GM12873 (cell line): ENCODE data around the gene USP37.
A peak's percentile ranks its signal among the peaks of the same experiment; 100 is the strongest.

Experiments
- TF ChIP-seq, protein P1 (sequence below): IDR thresholded peaks from 2 replicates; pipeline ENCODE4 v1.5.1; 2012; ENCODE audit warnings: low read depth, mild to moderate bottlenecking, moderate library complexity, low read length, control low read depth; ENCODE audit not compliant: insufficient read depth; ENCODE audit errors: missing control alignments

USP37 gene

DNA sequence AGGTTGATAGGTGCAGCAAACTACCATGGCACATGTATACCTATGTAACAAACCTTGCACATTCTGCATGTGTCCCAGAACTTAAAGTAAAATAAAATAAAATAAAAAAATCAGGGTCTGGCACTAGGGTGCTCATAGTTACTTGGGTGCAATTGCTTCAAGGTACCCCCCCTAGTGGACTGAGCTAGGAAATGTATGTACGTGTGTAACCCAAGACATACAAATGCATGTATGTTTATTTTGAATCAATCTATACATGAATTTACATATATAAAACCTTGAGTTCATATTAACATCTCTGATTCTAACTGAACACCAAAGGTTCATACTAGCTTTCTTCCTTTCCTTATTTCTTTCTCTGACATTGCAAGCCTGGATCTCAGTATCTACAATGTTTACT lies 51.5 kb downstream of the USP37 start:
- TF ChIP-seq, protein P1, sequence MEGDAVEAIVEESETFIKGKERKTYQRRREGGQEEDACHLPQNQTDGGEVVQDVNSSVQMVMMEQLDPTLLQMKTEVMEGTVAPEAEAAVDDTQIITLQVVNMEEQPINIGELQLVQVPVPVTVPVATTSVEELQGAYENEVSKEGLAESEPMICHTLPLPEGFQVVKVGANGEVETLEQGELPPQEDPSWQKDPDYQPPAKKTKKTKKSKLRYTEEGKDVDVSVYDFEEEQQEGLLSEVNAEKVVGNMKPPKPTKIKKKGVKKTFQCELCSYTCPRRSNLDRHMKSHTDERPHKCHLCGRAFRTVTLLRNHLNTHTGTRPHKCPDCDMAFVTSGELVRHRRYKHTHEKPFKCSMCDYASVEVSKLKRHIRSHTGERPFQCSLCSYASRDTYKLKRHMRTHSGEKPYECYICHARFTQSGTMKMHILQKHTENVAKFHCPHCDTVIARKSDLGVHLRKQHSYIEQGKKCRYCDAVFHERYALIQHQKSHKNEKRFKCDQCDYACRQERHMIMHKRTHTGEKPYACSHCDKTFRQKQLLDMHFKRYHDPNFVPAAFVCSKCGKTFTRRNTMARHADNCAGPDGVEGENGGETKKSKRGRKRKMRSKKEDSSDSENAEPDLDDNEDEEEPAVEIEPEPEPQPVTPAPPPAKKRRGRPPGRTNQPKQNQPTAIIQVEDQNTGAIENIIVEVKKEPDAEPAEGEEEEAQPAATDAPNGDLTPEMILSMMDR: peak; percentile 54

DNA sequence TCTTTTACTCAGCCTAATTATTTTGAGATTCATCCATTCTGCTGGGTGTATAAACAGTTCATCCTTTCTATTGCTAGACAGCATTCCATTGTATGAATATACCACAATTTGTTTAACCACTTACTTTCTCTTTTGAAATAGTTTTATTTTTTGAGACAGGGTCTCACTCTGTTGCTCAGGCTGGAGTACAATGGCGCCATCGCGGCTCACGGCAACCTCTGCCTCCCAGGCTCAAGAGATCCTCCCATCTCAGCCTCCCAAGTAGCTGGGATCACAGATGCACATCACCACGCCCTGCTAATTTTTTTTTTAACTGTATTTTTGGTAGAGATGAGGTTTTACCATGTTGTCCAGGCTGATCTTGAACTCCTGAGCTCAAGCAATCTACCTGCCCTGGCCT lies 54.5 kb downstream of the USP37 start:
- TF ChIP-seq, protein P1: no peak

DNA sequence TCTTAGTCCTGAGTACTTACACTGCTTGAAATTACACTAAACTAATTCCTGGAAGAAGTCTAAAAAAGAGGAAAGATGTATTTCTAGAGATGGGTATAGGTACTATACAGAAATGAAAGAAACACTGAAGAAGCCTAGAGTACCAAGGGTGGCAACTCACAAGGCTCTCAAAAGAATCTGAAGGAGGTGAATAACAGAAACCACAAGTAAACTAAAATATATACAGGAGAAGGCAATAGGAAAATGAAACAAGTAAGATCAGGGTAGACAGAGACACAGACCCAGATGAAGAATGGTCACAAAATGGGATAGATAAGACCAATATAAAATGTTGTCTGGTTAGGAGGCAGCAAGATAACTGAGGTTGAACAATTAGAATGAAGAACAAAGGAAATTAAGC lies 59.9 kb downstream of the USP37 start:
- TF ChIP-seq, protein P1: no peak

DNA sequence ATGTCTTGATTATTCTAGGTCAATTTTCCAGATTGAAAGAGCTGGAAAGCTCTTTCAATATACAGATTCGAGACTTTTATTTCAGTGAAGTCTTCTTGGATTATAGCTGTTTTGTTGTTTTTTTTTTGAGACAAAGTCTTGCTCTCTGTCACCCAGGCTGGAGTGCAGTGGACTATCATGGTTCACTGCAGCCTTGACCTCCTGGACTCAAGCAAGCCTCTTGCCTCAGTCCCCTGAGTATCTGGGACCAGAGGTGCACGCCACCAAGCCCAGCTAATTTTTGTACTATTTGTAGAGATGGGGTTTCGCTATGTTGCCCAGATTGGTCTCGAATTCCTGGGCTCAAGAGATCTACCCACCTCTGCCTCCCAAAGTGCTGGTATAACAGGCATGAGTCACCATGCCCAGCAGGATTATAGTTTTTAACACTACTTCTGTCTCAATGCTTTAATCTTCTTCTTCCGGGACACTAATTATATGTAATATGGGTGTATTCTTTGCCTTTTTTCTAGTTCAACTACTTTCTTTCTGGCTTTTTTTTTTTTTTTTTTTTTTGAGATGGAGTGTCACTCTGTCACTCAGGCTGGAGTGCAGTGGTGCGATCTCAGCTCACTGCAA lies 62.3 kb downstream of the USP37 start:
- TF ChIP-seq, protein P1: no peak

DNA sequence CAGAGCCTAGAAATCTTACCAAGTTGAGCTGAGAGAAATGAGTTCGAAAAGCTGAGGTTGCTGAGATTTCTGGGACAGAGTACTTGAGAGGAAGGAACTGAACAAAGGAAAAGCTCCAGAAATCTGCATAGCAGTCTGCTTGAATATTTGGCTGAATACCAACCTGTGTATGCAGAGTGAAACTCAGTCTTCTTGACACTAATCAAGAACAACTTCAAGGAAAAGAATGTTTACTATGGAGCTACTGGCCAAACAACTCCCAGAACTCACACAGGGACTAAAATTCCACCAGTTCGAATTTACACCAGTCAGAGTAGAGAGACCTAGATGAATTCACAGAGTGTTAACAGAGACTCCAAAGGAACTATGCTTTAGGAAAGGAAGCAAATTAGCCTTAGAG lies 66.5 kb downstream of the USP37 start:
- TF ChIP-seq, protein P1: no peak

DNA sequence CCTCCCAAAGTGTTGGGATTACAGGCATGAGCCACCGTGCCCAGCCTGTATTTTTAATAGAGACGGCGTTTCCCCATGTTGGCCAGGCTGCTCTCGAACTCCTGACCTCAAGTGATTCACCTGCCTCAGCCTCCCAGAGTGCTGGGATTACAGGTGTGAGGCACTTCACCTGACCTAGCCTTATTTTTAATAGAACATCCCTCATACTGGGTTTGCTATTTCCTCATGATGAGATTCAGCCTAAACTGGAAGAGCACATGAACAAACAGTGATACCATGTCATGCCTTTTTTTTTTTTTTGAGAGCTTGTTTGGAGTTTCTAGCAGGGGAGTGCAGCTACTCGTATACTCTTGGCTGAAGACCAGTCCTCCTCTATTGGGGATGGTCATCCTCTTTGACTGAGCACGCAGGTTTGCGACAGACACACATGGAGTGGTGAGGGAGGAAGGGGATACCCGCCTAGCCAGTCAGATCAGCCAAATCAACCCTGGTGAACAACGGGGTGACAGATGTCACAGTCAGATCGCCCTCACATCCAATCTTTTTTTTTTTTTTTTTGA lies 67.6 kb downstream of the USP37 start:
- TF ChIP-seq, protein P1: no peak

DNA sequence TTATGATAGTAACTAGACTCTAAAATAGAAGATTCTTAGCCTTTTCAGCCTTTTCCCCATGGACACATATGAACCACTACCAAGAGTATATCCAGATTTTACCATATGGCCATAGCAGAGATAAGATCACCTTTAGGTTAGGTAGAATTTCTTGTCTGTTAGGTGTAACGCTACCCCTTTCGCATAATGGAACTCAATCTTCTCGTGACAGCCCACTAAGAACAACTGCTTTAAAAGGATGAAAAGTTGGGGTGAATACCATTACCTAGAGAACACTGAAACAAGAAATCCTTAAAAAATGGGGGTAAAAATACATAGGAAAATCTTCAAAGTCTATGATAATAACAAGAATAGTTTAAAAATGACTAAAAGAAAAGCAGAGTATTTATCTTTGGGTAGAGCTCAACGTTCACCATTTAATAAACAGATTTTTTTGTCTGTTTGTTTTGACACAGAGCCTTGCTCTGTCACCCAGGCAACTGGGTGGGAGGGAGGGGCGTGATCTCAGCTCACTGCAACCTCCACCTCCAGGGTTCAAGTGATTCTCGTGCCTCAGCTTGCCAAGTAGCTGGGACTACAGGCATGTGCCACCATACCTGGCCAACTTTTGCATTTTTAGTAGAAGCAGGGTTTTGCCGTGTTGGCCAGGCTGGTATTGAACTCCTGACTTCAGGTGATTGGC lies 82.0 kb downstream of the USP37 start:
- TF ChIP-seq, protein P1: no peak
